K562 (cell line): ENCODE data around the gene TMEM170A. TPM values are rescaled to one million over a fixed set of nuclear protein-coding genes. Genes with fewer than 3 reads are reported as not detected.
A peak's percentile ranks its signal among the peaks of the same experiment; 100 is the strongest.

Experiments used
- CREM ChIP-seq: IDR thresholded peaks from 2 replicates; pipeline ENCODE4 v1.6.1; 2014; ENCODE audit warnings: antibody characterized with exemption, low read depth
- CTCF ChIP-seq, 3 experiments: IDR thresholded peaks in 2 of 3; conservative IDR thresholded peaks in 1 of 3; 2 replicates each; pipeline ENCODE4 v1.5.1; 2011 to 2012; ENCODE audit warnings: low read length in 3 of 3, mild to moderate bottlenecking in 3 of 3, control low read depth in 2 of 3, improper control_type of control experiment in 1 of 3, inconsistent platforms in 1 of 3, low read depth in 1 of 3, mixed read lengths in 1 of 3, moderate library complexity in 1 of 3; ENCODE audit not compliant: insufficient read depth in 2 of 3
- ELK3 ChIP-seq: fragments of 450-650 bp; formaldehyde crosslinking; IDR thresholded peaks from 2 replicates; pipeline ENCODE4 v1.4.0; 2020; ENCODE audit warnings: mild to moderate bottlenecking
- KLF10 ChIP-seq: fragments of 250-450 bp; sonication (Bioruptor Pico); IDR thresholded peaks from 2 replicates; pipeline ENCODE4 v1.6.1; 2021; ENCODE audit warnings: matching md5 sums
- MLX ChIP-seq, 2 experiments: fragments of 450-650 bp in 1 of 2; sonication (generic) in 1 of 2; formaldehyde crosslinking; conservative IDR thresholded peaks; 2 replicates each; pipeline versions ENCODE4 v1.4.0 to v1.8.1; 2020 to 2022; ENCODE audit warnings: mild to moderate bottlenecking in 1 of 2, missing genetic modification reagents in 1 of 2
- MNT ChIP-seq, 2 experiments: fragments of 450-650 bp; conservative IDR thresholded peaks; 2 replicates each; pipeline ENCODE4 v1.6.1; 2017; ENCODE audit warnings: mild to moderate bottlenecking in 2 of 2, moderate library complexity in 2 of 2
- MYC ChIP-seq, 2 experiments: fragments of 250-450 bp in 1 of 2; sonication (Bioruptor Pico) in 1 of 2; IDR thresholded peaks; 2 replicates each; pipeline versions ENCODE4 v1.5.1 to v1.6.1; 2012 to 2021; ENCODE audit warnings: low read depth in 2 of 2, borderline replicate concordance in 1 of 2, improper control_type of control experiment in 1 of 2, low read length in 1 of 2, mild to moderate bottlenecking in 1 of 2, moderate library complexity in 1 of 2
- NR2C2 ChIP-seq, 2 experiments: fragments of 200-800 bp in 1 of 2; sonication (Bioruptor generic) in 1 of 2; sonication (generic) in 1 of 2; formaldehyde crosslinking in 1 of 2; IDR thresholded peaks; 2 replicates each; pipeline versions ENCODE4 v1.6.1 to v1.8.0; 2016 to 2022; ENCODE audit warnings: mild to moderate bottlenecking in 1 of 2, missing compliant biosample characterization in 1 of 2, missing genetic modification characterization in 1 of 2, missing genetic modification reagents in 1 of 2
- POLR2B ChIP-seq: fragments of 450-650 bp; IDR thresholded peaks from 2 replicates; pipeline ENCODE4 v1.6.1; 2018; ENCODE audit warnings: low read depth; ENCODE audit not compliant: partially characterized antibody
- ZHX1 ChIP-seq: fragments of 150-350 bp; conservative IDR thresholded peaks from 2 replicates; pipeline ENCODE4 v1.6.1; 2014; ENCODE audit warnings: low read length
- ZNF165 ChIP-seq: fragments of 250-450 bp; sonication (Bioruptor Pico); IDR thresholded peaks from 2 replicates; pipeline ENCODE4 v1.4.0; 2020; ENCODE audit warnings: borderline replicate concordance
- polyA plus RNA-seq, 8 experiments: library from polyadenylated mRNA; depleted of rRNA in 4 of 8; stranded (reverse) in 5 of 8; unstranded in 3 of 8; fragments of >200 nt; fragmentation: Nextera tagmentation in 2 of 8; fragmentation: Illumina TruSeq in 1 of 8; extraction: Ambion mirVana in 2 of 8; extraction: Trizol in 1 of 8; gene quantifications; 2 replicates each; pipeline versions ENCODE4 v1.2.1 to v1.2.3, GENCODE V29; 2011 to 2014; ENCODE audit warnings: inconsistent platforms in 1 of 8, missing spikeins in 1 of 8
- total RNA-seq, 7 experiments: library from RNA; depleted of rRNA in 6 of 7; stranded (reverse); fragments of >200 nt in 6 of 7; fragmentation: Illumina TruSeq in 2 of 7; extraction: Trizol in 2 of 7; gene quantifications; 2 replicates each; pipeline versions ENCODE4 v1.2.1 to v1.2.3, GENCODE V29; 2011 to 2021; ENCODE audit warnings: low replicate concordance in 1 of 7
- TF ChIP-seq, protein P1 (sequence below): fragments of 450-650 bp; IDR thresholded peaks from 2 replicates; pipeline ENCODE4 v1.6.1; 2016; ENCODE audit warnings: antibody characterized with exemption

The TMEM170A gene
- total and polyA plus RNA-seq, 9 of the 15 experiments (the other 6 are each of a cell fraction or from before 2014, with no cell fraction given) = 6.1 to 30.2 (median 15.0) TPM

DNA sequence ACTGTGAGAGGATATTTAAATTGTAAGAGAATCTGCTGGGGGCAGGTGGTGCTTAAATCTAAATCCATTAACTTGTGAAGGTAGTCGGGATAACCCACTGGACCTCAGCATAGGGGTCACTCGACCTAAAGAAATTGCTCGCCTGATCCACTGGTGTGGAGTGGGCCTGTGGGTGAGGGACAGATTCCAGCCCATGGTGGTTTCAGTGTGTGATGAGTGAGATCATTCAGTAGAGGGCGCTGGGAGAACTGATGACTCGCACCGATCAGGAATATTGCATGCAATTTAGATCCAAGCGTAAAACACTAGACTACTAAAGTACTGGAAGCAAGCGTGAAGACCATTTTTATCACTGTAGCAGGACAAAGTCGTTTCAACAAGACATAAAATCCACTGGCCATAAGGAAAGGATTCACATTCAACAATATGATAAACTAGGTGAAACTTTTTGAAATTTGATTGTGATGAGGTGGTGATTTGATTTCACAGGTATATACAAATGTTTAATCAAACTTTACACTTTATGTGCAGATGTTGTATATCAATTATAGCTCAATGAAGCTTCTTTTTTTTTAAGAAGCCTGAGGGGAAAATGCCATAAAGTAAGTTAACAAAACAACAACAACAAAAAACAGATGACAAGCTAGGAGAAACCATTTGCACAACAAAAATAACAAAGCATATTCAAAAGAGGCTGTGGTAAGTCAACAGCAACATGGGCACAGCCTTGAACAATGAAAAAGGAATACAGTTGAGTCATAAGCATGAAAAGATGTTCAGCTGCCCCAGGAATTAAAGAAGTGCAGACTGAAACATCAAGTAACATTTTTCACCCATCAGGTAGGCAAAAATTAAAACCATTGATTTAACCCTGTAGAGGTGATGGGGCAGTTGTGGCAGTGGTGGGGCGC lies 7.5 kb upstream of the TMEM170A start (continued):
- TF ChIP-seq NR2C2 (CRISPR knock-in tag; IDR thresholded peaks at IDR 0.05) (no peak), NR2C2 (tag; IDR thresholded peaks at IDR 0.05) (no peak), MLX (CRISPR knock-in tag; conservative IDR thresholded peaks at IDR 0.05) (no peak), POLR2B (no peak), CREM (peak; percentile 77), MNT (conservative IDR thresholded peaks at IDR 0.05) (no peak), ZHX1 (no peak), MYC (IDR thresholded peaks at IDR 0.05; ENCODE audit: low read depth, low read length) (no peak), MYC (CRISPR knock-in tag; IDR thresholded peaks at IDR 0.05; ENCODE audit: borderline replicate concordance, low read depth) (no peak), KLF10 (CRISPR knock-in tag) (no peak), ZNF165 (CRISPR knock-in tag) (no peak), ELK3 (no peak), CTCF (IDR thresholded peaks at IDR 0.05 in 2 of 3, conservative IDR thresholded peaks at IDR 0.05 in 1 of 3; ENCODE audit: insufficient read depth in 2 of 3, low read depth in 1 of 3, low read length in 3 of 3) (peak; percentile 81 to 86 (median 86))
- TF ChIP-seq, protein P1, sequence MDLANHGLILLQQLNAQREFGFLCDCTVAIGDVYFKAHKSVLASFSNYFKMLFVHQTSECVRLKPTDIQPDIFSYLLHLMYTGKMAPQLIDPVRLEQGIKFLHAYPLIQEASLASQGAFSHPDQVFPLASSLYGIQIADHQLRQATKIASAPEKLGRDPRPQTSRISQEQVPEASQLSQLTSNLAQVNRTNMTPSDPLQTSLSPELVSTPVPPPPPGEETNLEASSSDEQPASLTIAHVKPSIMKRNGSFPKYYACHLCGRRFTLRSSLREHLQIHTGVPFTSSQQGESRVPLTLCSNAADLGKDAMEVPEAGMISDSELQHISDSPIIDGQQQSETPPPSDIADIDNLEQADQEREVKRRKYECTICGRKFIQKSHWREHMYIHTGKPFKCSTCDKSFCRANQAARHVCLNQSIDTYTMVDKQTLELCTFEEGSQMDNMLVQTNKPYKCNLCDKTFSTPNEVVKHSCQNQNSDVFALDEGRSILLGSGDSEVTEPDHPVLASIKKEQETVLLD = no peak
